HEK293 (cell line): ENCODE data around the gene AP5S1.

Experiments used
- CTCF ChIA-PET: fragments of 350-600 bp; formaldehyde crosslinking; extraction: SDS; loops from one replicate; lab custom pipeline; 2021; ENCODE audit warnings: antibody characterized with exemption; lab: Yijun Ruan, JAX
- POLR2A ChIA-PET: fragments of 300-600 bp; formaldehyde crosslinking; extraction: SDS; loops from one replicate; lab custom pipeline; 2020; ENCODE audit warnings: antibody characterized with exemption, inconsistent platforms; lab: Yijun Ruan, JAX
- H3K27ac ChIP-seq: fragments of 200-500 bp; sonication (Bioruptor generic); 2 replicates; pipeline ENCODE4 v1.5.1; 2014; ENCODE audit warnings: low read depth, low read length, control low read depth, inconsistent platforms; ENCODE audit errors: extremely low read depth
- H3K36me3 ChIP-seq, 2 experiments: fragments of 200-500 bp in 1 of 2; sonication (Bioruptor generic) in 1 of 2; 1 replicate in 1 of 2; 2 replicates in 1 of 2; pipeline ENCODE4 v1.5.1; 2014 to 2017; ENCODE audit warnings: inconsistent platforms in 2 of 2, low read length in 2 of 2; ENCODE audit not compliant: control insufficient read depth in 2 of 2, insufficient read depth in 1 of 2
- H3K4me1 ChIP-seq: fragments of 200-500 bp; sonication (Bioruptor generic); 2 replicates; pipeline ENCODE4 v1.5.1; 2014; ENCODE audit warnings: mild to moderate bottlenecking, low read length, inconsistent platforms; ENCODE audit not compliant: control insufficient read depth, insufficient read depth
- H3K4me3 ChIP-seq: 2 replicates; pipeline ENCODE4 v1.5.1; 2011; ENCODE audit warnings: low read depth, mild to moderate bottlenecking, control low read depth, low read length, moderate library complexity
- H3K9me3 ChIP-seq: fragments of 200-500 bp; sonication (Bioruptor generic); 2 replicates; pipeline ENCODE4 v1.5.1; 2014; ENCODE audit warnings: low read depth, low read length, inconsistent platforms; ENCODE audit not compliant: control insufficient read depth, insufficient read depth
- BCL11A ChIP-seq: fragments of 450-650 bp; formaldehyde crosslinking; IDR thresholded peaks from 2 replicates; pipeline ENCODE4 v1.5.1; 2016; ENCODE audit warnings: low read depth, missing biosample characterization, missing genetic modification characterization
- EGR2 ChIP-seq: fragments of 450-650 bp; formaldehyde crosslinking; IDR thresholded peaks from 2 replicates; pipeline ENCODE4 v1.5.1; 2016; ENCODE audit warnings: low read depth, missing biosample characterization, missing genetic modification characterization
- IKZF3 ChIP-seq: fragments of 450-650 bp; IDR thresholded peaks from 2 replicates; pipeline ENCODE4 v1.5.0; 2018; ENCODE audit warnings: missing biosample characterization, mild to moderate bottlenecking, missing genetic modification characterization, moderate library complexity
- MZF1 ChIP-seq: fragments of 450-650 bp; formaldehyde crosslinking; IDR thresholded peaks from 2 replicates; pipeline ENCODE4 v1.5.1; 2017; ENCODE audit warnings: missing biosample characterization, missing genetic modification characterization, borderline replicate concordance
- SALL2 ChIP-seq: fragments of 450-650 bp; formaldehyde crosslinking; IDR thresholded peaks from 2 replicates; pipeline ENCODE4 v1.5.0; 2017; ENCODE audit warnings: missing biosample characterization, mild to moderate bottlenecking, missing genetic modification characterization, borderline replicate concordance
- TRIM28 ChIP-seq: IDR thresholded peaks from 2 replicates; pipeline ENCODE4 v1.6.1; 2011; ENCODE audit warnings: low read length, control low read depth, borderline replicate concordance
- ZNF114 ChIP-seq: fragments of 450-650 bp; formaldehyde crosslinking; IDR thresholded peaks from 2 replicates; pipeline ENCODE4 v1.5.0; 2017; ENCODE audit warnings: missing biosample characterization, missing genetic modification characterization
- ZNF174 ChIP-seq: fragments of 450-650 bp; formaldehyde crosslinking; IDR thresholded peaks from 2 replicates; pipeline ENCODE4 v1.5.0; 2017; ENCODE audit warnings: missing biosample characterization, mild to moderate bottlenecking, missing genetic modification characterization
- ZNF184 ChIP-seq: fragments of 450-650 bp; IDR thresholded peaks from 2 replicates; pipeline ENCODE4 v1.5.1; 2018; ENCODE audit warnings: missing biosample characterization, mild to moderate bottlenecking, missing genetic modification characterization
- ZNF311 ChIP-seq: fragments of 450-650 bp; formaldehyde crosslinking; IDR thresholded peaks from 2 replicates; pipeline ENCODE4 v1.5.1; 2017; ENCODE audit warnings: missing biosample characterization, missing genetic modification characterization, borderline replicate concordance
- ZNF335 ChIP-seq: fragments of 450-650 bp; formaldehyde crosslinking; conservative IDR thresholded peaks from 2 replicates; pipeline ENCODE4 v1.5.1; 2016; ENCODE audit warnings: missing biosample characterization, missing genetic modification characterization
- ZNF473 ChIP-seq: fragments of 450-650 bp; formaldehyde crosslinking; IDR thresholded peaks from 2 replicates; pipeline ENCODE4 v1.5.1; 2017; ENCODE audit warnings: missing biosample characterization, missing genetic modification characterization
- ZNF48 ChIP-seq: fragments of 450-650 bp; formaldehyde crosslinking; IDR thresholded peaks from 2 replicates; pipeline ENCODE4 v1.5.1; 2016; ENCODE audit warnings: missing biosample characterization, missing genetic modification characterization
- ZNF530 ChIP-seq: fragments of 450-650 bp; formaldehyde crosslinking; IDR thresholded peaks from 2 replicates; pipeline ENCODE4 v1.5.1; 2016; ENCODE audit warnings: low read depth, missing biosample characterization, missing genetic modification characterization
- ZNF560 ChIP-seq: fragments of 450-650 bp; formaldehyde crosslinking; IDR thresholded peaks from 2 replicates; pipeline ENCODE4 v1.5.1; 2017; ENCODE audit warnings: missing biosample characterization, missing genetic modification characterization, borderline replicate concordance
- ZNF600 ChIP-seq: fragments of 450-650 bp; formaldehyde crosslinking; IDR thresholded peaks from 2 replicates; pipeline ENCODE4 v1.5.1; 2016; ENCODE audit warnings: missing biosample characterization, missing genetic modification characterization
- ZNF610 ChIP-seq: fragments of 450-650 bp; formaldehyde crosslinking; IDR thresholded peaks from 2 replicates; pipeline ENCODE4 v1.5.1; 2016; ENCODE audit warnings: missing biosample characterization, missing genetic modification characterization, borderline replicate concordance
- ZNF623 ChIP-seq: fragments of 450-650 bp; formaldehyde crosslinking; IDR thresholded peaks from 2 replicates; pipeline ENCODE4 v1.5.1; 2016; ENCODE audit warnings: missing biosample characterization, missing genetic modification characterization
- ZNF654 ChIP-seq: fragments of 450-650 bp; formaldehyde crosslinking; IDR thresholded peaks from 2 replicates; pipeline ENCODE4 v1.5.1; 2016; ENCODE audit warnings: low read depth, missing biosample characterization, missing genetic modification characterization
- ZNF701 ChIP-seq: fragments of 450-650 bp; formaldehyde crosslinking; IDR thresholded peaks from 2 replicates; pipeline ENCODE4 v1.5.1; 2016; ENCODE audit warnings: missing biosample characterization, missing genetic modification characterization
- ZNF785 ChIP-seq: fragments of 450-650 bp; formaldehyde crosslinking; IDR thresholded peaks from 2 replicates; pipeline ENCODE4 v1.5.1; 2016; ENCODE audit warnings: missing biosample characterization, missing genetic modification characterization
- ZSCAN16 ChIP-seq: fragments of 450-650 bp; formaldehyde crosslinking; IDR thresholded peaks from 2 replicates; pipeline ENCODE4 v1.5.1; 2016; ENCODE audit warnings: missing biosample characterization, missing genetic modification characterization
- ZSCAN30 ChIP-seq: fragments of 450-650 bp; IDR thresholded peaks from 2 replicates; pipeline ENCODE4 v1.5.1; 2018; ENCODE audit warnings: missing biosample characterization, mild to moderate bottlenecking, missing genetic modification characterization, moderate library complexity
- TF ChIP-seq, protein P1 (sequence below): fragments of 450-650 bp; formaldehyde crosslinking; IDR thresholded peaks from 2 replicates; pipeline ENCODE4 v1.5.1; 2016; ENCODE audit warnings: missing biosample characterization, missing genetic modification characterization, low read depth
- TF ChIP-seq, protein P2 (sequence below): fragments of 450-650 bp; formaldehyde crosslinking; IDR thresholded peaks from 2 replicates; pipeline ENCODE4 v1.5.1; 2016; ENCODE audit warnings: missing biosample characterization, missing genetic modification characterization
- TF ChIP-seq, protein P3 (sequence below): sonication (generic); formaldehyde crosslinking; IDR thresholded peaks from 2 replicates; pipeline ENCODE4 v1.8.1; 2022; ENCODE audit warnings: mild to moderate bottlenecking, moderate library complexity, missing genetic modification reagents

AP5S1 gene

DNA sequence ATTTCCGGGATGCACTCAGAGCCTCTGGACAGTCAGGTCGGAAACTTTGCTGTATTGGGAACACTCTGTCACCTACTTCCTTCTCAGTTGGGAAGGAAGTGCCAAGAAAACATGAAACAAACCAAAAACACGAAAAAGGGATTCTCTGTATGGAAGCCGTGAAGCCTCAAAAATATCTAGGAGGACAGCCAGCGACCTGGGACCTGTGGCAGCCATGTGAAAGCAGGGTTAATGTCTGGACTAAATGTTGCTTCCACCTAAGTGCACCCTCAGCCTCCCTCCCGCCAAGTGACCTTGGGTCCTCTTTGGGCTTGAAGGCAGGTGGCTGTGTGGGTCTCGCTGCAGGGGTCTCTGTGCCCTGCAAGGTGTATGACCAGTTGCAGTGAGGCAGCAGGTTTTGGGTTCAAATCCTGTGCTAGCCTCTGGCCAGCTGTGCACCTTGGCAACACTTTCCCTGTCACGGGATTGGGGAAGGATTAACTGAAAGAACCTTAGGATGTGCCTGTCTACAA lies 27.1 kb downstream of the AP5S1 start:
- POLR2A ChIA-PET: interaction anchor here (1.4 kb wide), 1 partner anchor 27 kb away, joined by 8 read pairs; the partner anchor contains the start of gene AP5S1
- peaks cover 0 to 7% of the 10 kb centered on the region in 2 experiments; a peak in 2 of 3 replicates for H3K36me3 ChIP-seq
- peak overlapping the region; percentile 94 for H3K4me3 ChIP-seq
- TF ChIP-seq ZSCAN16 (tag by site-specific recombination) (no peak), ZNF184 (tag by site-specific recombination) (no peak), ZNF701 (tag by site-specific recombination) (no peak), SALL2 (tag by site-specific recombination) (no peak), ZNF114 (tag by site-specific recombination) (no peak), ZNF335 (tag by site-specific recombination) (no peak), ZNF48 (tag by site-specific recombination) (no peak), BCL11A (tag by site-specific recombination) (no peak), ZNF530 (tag by site-specific recombination) (no peak), ZSCAN30 (tag by site-specific recombination) (no peak), ZNF610 (tag by site-specific recombination) (no peak)
- TF ChIP-seq, protein P1, sequence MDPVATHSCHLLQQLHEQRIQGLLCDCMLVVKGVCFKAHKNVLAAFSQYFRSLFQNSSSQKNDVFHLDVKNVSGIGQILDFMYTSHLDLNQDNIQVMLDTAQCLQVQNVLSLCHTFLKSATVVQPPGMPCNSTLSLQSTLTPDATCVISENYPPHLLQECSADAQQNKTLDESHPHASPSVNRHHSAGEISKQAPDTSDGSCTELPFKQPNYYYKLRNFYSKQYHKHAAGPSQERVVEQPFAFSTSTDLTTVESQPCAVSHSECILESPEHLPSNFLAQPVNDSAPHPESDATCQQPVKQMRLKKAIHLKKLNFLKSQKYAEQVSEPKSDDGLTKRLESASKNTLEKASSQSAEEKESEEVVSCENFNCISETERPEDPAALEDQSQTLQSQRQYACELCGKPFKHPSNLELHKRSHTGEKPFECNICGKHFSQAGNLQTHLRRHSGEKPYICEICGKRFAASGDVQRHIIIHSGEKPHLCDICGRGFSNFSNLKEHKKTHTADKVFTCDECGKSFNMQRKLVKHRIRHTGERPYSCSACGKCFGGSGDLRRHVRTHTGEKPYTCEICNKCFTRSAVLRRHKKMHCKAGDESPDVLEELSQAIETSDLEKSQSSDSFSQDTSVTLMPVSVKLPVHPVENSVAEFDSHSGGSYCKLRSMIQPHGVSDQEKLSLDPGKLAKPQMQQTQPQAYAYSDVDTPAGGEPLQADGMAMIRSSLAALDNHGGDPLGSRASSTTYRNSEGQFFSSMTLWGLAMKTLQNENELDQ (tag by site-specific recombination): no peak
- no peaks in the 10 kb centered on the region for H3K9me3 ChIP-seq
- H3K4me1 ChIP-seq: peaks cover 11% of the 10 kb centered on the region
- CTCF ChIA-PET: interaction anchor here (0.7 to 1.0 kb wide), 3 partner anchors 8 to 221 kb away, joined by 3 to 5 read pairs (median 3); no protein-coding TSS in a partner anchor
- peak overlapping the region; percentile 92 for H3K27ac ChIP-seq

DNA sequence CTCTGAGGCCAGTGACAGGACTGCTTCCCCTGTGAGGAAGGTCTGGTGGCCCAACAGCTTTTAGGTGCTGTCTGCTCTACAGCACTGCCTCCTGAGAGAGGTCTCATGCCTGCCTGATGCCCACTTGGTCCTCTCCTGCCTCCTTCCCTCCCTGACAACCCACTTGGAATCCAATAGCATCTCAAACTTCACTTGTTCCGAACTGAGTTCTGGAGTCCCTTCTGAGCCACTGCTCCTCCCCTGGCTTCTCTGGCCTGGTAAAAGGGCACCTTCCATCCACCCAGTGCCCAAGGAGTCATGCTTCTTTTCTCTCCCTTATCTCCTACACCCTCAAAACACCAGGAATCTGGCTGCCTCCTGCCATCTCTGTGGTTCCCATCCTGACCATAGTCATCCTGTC lies 28.2 kb downstream of the AP5S1 start:
- Histone ChIP-seq H3K4me1 (peaks cover 8% of the 10 kb centered on the region), H3K27ac (no peak overlapping the region), H3K4me3 (no peak overlapping the region), H3K9me3 (no peaks in the 10 kb centered on the region), H3K36me3 (peaks cover 0 to 7% of the 10 kb centered on the region in 2 experiments; a peak in 2 of 3 replicates)
- TF ChIP-seq ZNF600 (tag by site-specific recombination): 0 out of 2 replicates have a peak, but pooled peaks have one; percentile 52
- no peak for TF ChIP-seq ZNF623 (tag by site-specific recombination)
- no peak for TF ChIP-seq TRIM28
- no peak for TF ChIP-seq ZNF785 (tag by site-specific recombination)
- POLR2A ChIA-PET: interaction anchor here (1.0 kb wide), 1 partner anchor 18 kb away, joined by 3 read pairs; no protein-coding TSS in a partner anchor
- CTCF ChIA-PET: no interaction called here

- CTCF ChIA-PET: interaction anchor here (0.5 to 2.8 kb wide), 21 partner anchors 10 to 203 kb away, joined by 3 to 26 read pairs (median 4); partner anchors contain the start of genes AP5S1, CDC25B, CENPB and SPEF1
- Histone ChIP-seq H3K27ac (no peak overlapping the region), H3K4me1 (no peaks in the 10 kb centered on the region), H3K9me3 (no peaks in the 10 kb centered on the region), H3K36me3 (peaks cover 36 to 44% of the 10 kb centered on the region in 2 experiments), H3K4me3 (no peak overlapping the region)
- POLR2A ChIA-PET: interaction anchor here (0.6 to 1.7 kb wide), 9 partner anchors 9 to 581 kb away, joined by 3 to 8 read pairs (median 3); partner anchors contain the start of genes AP5S1, ATRN, CDC25B and SPEF1
- TF ChIP-seq, protein P2, sequence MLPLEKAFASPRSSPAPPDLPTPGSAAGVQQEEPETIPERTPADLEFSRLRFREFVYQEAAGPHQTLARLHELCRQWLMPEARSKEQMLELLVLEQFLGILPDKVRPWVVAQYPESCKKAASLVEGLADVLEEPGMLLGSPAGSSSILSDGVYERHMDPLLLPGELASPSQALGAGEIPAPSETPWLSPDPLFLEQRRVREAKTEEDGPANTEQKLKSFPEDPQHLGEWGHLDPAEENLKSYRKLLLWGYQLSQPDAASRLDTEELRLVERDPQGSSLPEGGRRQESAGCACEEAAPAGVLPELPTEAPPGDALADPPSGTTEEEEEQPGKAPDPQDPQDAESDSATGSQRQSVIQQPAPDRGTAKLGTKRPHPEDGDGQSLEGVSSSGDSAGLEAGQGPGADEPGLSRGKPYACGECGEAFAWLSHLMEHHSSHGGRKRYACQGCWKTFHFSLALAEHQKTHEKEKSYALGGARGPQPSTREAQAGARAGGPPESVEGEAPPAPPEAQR: no peak
- TF ChIP-seq EGR2 (tag by site-specific recombination) (no peak), IKZF3 (no peak), ZNF174 (no peak), ZNF473 (tag by site-specific recombination) (no peak), ZNF560 (tag by site-specific recombination) (no peak), ZNF311 (tag by site-specific recombination) (no peak), ZNF654 (tag by site-specific recombination) (no peak), MZF1 (no peak)
- TF ChIP-seq, protein P3, sequence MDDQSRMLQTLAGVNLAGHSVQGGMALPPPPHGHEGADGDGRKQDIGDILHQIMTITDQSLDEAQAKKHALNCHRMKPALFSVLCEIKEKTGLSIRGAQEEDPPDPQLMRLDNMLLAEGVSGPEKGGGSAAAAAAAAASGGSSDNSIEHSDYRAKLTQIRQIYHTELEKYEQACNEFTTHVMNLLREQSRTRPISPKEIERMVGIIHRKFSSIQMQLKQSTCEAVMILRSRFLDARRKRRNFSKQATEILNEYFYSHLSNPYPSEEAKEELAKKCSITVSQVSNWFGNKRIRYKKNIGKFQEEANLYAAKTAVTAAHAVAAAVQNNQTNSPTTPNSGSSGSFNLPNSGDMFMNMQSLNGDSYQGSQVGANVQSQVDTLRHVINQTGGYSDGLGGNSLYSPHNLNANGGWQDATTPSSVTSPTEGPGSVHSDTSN (CRISPR knock-in tag): no peak
Observed at GRCh38 chr20:3854462-3854871, 34.1 kb downstream of the AP5S1 start.
